ELF-1 (cell line): ENCODE measurements around the gene MAP3K2.
A peak's percentile ranks its signal among the peaks of the same experiment; 100 is the strongest.

Experiments
- DNase-seq: peaks from one replicate; pipeline ENCODE4 v3.0.0-alpha.2; 2016; ENCODE audit warnings: low read depth, low spot score

Gene MAP3K2

GRCh38 chr2:127407091-127407490, 19.3 kb upstream of the MAP3K2 start:
- DNase-seq = no peak

GRCh38 chr2:127406454-127406853, 18.7 kb upstream of the MAP3K2 start:
- DNase-seq = no peak

DNA sequence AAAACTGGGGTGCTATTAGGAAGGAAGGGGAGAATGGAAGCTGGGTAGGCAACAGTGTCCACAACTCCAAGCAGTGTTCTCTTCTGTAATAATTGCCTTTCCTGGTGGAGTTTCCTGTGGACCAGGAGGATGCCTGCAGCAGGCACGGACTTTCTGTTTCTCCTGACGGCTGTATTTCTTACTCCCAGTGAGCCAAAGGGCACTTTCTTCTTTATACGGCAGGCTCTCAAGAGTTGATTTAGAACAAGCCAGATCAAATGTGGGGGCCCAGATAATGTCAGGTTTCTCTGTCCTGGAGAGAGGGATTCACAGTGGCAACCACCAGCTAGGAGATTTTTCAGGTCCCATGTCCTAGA, 17.5 kb upstream of the MAP3K2 start:
- no peak for DNase-seq

DNA sequence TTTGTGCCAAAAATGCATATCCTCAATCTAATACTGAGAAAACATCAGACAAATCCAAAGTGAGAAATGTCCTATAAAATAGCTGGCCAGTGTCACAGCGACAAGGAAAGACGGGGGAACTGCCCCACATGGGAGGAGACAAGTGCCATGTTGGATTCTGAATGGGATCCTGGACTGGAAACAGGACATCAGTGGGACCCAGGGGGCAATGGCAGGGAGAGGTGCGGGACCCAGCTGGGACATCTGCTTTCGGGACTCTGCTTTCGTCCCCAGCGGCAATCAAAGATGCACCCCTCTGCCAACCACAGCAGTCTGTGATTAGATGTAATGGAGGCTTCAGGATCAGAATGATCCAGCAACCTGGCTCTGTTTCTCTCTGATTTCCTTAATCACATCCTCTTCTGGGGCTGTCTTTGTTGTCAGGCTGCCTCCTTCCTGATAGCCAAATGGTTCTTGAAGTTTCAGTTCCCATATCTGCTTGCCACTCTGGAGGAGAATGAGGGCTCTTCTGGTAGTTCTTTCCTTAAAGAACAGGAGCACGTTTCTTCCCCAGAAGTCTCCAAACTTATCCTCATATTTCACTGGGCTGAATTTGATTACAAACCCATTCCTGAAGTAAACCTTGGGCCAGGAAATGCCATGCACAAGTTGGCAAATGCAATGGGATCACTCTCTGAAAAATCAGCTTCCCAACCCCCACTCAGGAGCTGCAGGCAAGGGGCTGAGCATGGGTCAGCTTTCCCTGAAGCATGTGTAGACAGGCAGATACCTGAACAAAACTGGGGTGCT, 16.9 kb upstream of the MAP3K2 start:
- DNase-seq = no peak

- DNase-seq = no peak
Observed at GRCh38 chr2:127403460-127403859, 15.7 kb upstream of the MAP3K2 start.

- DNase-seq = no peak
Observed at GRCh38 chr2:127401757-127402695, 14.3 kb upstream of the MAP3K2 start.

GRCh38 chr2:127400897-127401756, 13.4 kb upstream of the MAP3K2 start:
- peak; percentile 79 for DNase-seq

DNA sequence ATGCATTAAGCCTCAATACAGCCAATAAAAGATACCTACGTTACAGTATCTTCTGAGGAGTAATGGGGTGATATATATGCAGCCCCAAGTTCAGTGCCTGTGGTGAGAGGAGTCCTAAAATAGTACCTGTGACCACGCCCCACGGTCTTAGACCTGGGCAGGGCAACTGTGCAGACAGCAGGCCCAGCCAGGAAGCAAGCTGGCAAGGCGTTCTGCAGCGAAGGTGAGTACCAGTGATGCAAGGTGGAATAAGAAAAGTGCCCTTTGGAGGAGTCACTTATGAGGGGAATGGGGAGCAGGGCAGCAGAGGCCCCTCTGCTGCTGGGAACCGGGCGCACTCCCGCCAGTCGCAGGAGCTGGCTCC, 12.7 kb upstream of the MAP3K2 start:
- DNase-seq = no peak

DNA sequence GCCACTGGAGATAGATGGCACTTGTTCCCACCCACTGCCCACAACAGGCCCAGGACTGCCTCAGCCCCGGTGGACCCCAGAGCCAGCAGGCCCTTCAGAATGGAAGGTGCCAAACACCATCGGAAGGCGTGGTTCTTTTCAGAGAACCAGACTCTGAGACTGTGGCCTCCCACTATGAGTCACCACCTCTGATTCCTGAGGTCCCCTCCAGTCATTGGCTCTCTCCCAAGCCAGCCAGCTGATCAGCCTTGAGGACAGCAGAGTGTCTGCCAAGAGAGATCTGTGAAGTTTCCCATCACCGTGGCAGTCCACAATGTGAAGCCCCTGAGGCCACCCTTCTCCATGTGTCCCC, 10.4 kb upstream of the MAP3K2 start:
- peak; percentile 78 for DNase-seq

DNA sequence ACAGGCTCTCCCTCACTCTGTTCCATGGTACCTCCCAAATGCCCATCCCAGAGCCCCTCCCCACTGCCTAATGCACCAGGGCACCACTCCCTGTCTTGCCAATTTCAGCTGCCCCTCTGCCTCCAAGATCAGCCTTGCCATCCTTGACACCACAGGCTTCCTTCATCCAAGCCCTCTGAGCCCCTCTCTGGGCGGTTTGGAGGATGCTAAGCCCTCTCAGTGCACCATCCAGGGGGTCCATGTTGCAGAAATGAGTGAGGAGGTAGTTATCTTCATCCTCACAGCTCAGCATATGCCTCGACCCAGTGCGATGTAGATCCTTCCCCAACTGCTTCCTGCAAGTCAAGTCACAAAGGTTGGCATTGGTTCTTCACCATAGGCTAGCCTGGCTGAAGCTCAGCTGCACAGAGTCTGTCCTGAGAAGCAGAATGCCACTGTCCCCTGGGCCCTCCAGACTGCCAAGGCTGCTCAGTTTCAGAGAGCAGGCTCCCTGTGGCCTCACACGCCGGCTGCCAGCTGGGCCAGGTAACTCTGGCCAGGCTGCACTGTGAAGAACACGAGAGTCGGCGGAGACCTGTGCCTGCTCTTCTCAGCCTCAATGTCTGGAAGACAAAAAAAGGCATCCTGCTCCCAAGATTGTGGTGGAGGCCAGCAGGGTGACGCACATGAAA, 9.9 kb upstream of the MAP3K2 start:
- no peak for DNase-seq

- DNase-seq = no peak
Observed at GRCh38 chr2:127394492-127394891, 6.7 kb upstream of the MAP3K2 start.

GRCh38 chr2:127392828-127393578, 5.2 kb upstream of the MAP3K2 start:
- DNase-seq = no peak

- no peak for DNase-seq
Observed at GRCh38 chr2:127392133-127392827, 4.5 kb upstream of the MAP3K2 start.

- DNase-seq = no peak
Observed at GRCh38 chr2:127389778-127390435, 2.1 kb upstream of the MAP3K2 start.

- peak; percentile 17 for DNase-seq
Observed at GRCh38 chr2:127388423-127389164, 819 bp upstream of the MAP3K2 start.

DNA sequence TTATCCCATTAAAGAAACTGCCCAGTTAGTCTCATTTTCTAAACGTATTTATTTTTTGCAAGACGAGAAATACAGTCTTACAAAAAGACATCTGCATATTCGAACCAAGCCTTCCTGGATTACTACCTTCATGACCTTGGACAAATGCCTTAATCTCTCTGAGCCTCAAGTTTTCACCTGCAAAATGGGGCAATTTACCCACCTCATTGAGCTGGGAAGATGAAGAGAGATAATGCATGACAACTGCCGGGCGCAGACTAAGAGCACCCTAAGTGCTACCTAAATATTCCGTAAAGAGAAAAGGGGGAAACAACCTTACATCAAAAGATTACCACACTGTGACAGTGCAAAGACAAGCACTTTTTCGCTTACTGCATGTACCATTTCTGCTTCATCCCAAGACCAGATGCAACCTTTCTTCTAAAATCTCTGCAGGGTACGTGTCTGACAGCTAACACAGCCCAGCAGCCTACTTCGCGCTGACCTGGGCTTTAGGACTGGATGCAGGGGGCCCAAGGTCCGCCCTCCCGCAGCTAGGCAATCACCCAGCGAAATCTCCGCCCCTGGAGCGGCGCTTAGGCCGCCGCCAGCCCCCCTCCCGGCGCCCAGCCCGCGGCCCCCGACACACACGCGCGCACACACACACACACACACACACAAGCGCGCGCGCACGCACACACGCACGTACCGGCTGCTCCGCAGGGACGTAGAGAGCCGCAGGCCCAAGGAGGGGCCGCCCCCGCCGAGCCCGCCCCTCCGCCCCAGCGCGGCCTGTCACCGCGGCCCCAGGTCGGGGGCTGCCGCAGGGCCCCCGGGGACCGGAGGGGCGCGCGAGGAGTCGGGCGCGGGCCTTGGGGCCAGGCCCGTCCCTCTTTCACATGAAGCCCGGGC, 766 bp downstream of the MAP3K2 start:
- DNase-seq = peak; percentile 94

- no peak for DNase-seq
Observed at GRCh38 chr2:127386246-127386645, 1.5 kb downstream of the MAP3K2 start.

DNA sequence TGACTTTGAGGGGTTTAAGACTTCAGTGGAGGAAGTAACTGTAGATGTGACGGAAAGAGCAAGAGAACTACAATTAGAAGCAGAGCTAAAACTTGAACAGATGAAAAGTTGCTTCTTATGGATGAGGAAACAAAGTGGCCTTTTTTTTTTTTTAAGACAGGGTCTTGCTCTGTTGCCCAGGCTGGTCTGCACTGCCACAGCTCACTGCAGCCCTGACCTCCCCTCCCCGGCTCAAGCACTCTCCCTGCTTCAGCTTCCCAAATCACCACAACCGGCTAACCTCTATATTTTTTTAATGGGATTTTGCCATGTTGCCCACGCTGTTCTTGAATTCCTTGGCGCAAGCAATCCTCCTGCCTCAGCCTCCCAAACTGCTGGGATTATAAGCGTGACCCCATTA, 3.2 kb downstream of the MAP3K2 start:
- no peak for DNase-seq
